Omental fat pad (tissue), 4 donors: ENCODE data around the gene ABLIM3. TPM values are rescaled to one million over a fixed set of nuclear protein-coding genes. Genes with fewer than 3 reads are reported as not detected.

ENCODE experiments used
- ATAC-seq: fragments of 150-250 bp; one replicate; pipeline ENCODE4 v1.9.1; 2016; ENCODE audit warnings: mild to moderate bottlenecking, moderate library complexity; ENCODE audit not compliant: low FRiP score
- DNase-seq: peaks from one replicate; pipeline ENCODE4 v3.0.0-alpha.2; 2019; ENCODE audit warnings: low spot score
- total RNA-seq, 4 donors: library from RNA; depleted of rRNA; stranded (reverse); fragments of >200 nt; gene quantifications; one replicate each; pipeline ENCODE4 v1.1.0, GENCODE V29; 2016
- TF ChIP-seq, protein P1 (sequence below), 3 donors: fragments of 450-650 bp; IDR thresholded peaks; one replicate each; pipeline ENCODE4 v1.5.1; 2016 to 2017; ENCODE audit warnings: antibody characterized with exemption in 3 of 3, mild to moderate bottlenecking in 3 of 3, moderate library complexity in 2 of 3

Gene ABLIM3
- total RNA-seq, 4 donors from 2014 or later, result 47.8 to 456 (median 104) TPM

DNA sequence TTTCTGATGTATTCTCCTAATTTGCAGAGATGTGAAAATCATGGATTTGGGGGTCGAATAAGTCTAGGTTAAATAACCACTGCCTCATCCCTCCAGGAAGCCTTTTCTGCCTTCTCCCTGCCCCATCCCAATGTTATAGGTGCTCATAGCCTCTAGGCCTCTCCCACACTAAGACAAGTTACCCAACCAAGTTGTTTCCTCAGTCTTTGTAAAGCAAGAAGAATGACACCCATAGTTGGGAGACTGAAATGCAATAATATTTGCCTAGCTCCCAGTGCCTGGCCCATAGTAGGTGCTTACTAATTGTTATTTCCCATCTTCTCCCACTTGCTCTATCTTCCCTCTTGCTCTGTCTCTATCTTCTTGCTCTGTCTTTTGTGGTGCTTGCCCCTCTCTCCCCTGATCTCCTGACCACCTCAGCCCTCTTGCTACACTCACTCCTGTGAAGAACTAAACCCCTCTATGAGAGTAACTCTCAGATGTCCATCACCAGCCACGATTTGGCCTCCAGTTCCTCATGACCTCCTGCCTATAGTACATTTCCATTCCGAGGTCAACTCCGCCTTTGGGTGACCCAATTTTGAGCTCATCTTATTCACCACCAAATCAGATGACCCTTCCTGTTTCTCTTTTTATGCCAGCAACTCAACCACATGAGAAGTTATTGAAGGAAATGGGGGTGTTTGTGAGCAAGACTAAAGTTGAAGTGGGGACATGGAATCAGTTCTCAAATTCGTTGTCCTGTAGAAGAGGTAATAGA, 137.3 kb downstream of the ABLIM3 start:
- TF ChIP-seq, protein P1, sequence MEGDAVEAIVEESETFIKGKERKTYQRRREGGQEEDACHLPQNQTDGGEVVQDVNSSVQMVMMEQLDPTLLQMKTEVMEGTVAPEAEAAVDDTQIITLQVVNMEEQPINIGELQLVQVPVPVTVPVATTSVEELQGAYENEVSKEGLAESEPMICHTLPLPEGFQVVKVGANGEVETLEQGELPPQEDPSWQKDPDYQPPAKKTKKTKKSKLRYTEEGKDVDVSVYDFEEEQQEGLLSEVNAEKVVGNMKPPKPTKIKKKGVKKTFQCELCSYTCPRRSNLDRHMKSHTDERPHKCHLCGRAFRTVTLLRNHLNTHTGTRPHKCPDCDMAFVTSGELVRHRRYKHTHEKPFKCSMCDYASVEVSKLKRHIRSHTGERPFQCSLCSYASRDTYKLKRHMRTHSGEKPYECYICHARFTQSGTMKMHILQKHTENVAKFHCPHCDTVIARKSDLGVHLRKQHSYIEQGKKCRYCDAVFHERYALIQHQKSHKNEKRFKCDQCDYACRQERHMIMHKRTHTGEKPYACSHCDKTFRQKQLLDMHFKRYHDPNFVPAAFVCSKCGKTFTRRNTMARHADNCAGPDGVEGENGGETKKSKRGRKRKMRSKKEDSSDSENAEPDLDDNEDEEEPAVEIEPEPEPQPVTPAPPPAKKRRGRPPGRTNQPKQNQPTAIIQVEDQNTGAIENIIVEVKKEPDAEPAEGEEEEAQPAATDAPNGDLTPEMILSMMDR (IDR thresholded peaks at IDR 0.05), result no peak
- DNase-seq, result no peak
- no peak for ATAC-seq

DNA sequence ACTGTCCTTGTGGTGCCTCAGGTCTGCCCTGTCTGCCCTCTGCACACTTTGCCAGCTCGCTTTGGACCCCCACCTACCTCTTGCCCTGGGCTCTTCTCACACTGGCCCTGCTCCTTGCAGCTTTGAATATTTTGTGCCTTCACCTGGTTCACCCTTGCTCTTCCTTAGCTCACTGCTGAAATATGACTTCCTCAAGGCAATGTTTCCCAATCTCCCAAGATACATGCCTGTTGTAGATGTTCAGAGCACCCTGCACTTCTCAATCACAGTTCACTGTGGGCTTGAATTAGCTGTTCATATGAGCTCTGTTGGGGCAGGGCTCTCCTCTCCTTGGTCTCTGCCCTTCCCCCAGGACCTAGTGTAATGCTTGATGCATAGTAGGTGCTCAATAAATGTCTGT, 138.4 kb downstream of the ABLIM3 start:
- TF ChIP-seq, protein P1 (IDR thresholded peaks at IDR 0.05), result no peak
- no peak for ATAC-seq
- no peak for DNase-seq

DNA sequence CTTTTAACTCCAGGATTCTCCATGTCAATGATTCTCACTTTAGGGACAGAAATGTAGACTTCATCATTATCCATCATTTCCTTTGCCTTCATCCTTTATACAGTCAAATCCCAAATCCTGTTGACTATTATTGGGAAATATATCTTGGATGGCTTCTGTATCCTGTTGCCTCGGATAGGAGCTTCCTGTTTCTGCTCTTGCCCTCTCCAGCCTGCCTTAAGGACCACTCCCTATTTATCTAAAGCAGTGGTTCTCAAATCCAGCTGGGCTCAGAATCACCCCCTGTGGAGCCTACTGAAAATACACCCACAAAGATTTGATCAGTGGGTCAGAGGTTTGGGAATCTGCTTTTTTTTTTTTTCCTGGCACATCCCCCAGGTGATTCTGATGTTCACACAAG, 138.8 kb downstream of the ABLIM3 start:
- DNase-seq (no peak), ATAC-seq (no peak)
- TF ChIP-seq, protein P1 (IDR thresholded peaks at IDR 0.05), result no peak

DNA sequence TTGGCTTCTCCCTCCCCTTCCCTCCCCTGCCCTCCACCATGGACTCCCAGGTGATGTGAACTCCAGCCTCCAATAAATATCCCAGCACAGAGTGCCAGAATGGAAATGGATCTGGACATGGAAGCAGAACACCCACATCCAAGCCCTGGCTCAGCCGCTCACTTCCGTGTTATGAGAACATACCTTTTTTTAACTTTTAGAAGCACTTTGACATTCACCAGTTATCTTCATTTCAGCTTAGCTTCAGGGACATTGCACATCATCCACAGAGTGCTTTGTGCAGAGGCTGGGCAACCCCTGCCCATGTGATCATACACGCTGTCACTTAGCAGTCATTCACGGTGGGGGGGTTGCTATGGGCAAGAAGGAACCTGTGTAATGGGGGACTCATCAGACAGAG, 139.5 kb downstream of the ABLIM3 start:
- TF ChIP-seq, protein P1 (IDR thresholded peaks at IDR 0.05), result no peak
- no peak for ATAC-seq
- no peak for DNase-seq

DNA sequence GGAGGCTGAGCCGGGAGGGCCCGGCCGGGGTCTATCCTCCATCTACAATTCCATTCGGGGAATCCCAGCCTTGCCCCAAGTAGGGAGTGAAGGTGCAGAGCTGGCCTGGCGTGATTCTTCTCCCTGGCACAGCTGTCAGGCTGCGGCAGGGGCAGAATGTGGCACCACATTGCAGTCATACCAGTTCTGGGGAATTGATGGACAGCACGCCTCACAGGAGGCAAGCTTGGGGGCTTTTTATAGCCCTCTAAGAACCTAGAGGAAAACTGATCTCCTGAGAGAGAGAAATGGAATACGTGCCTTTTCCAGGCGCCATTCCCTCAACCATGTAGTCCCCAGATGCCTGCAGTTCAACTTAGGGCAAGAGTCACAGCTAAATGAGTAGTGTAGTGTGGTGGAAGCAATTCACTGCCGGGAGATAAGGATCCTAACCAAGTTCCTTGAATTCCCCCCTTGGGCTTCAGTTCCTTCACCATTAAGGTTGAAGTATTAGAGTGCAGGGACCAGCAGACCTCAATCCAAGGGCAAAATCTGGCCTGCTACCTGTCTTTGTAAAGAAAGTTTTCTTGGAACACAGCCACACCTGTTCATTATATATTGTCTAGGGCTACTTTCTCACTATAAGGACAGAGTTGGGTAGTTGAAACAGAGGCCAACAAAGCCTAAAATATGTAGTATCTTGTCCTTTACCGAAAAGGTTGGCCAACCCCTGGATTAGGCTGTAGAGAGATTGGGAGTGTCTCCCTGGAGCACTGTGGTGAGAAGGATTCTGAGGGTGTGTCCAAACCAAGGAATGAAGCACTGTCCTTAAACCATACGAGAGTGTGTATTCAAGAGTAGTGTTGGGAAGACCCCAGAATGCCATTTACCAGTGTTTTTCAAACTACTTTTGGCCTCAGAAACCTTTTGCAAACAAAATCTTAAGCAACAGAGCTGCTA, 141.0 kb downstream of the ABLIM3 start:
- DNase-seq (no peak), ATAC-seq (no peak)
- TF ChIP-seq, protein P1 (IDR thresholded peaks at IDR 0.05), result no peak

DNA sequence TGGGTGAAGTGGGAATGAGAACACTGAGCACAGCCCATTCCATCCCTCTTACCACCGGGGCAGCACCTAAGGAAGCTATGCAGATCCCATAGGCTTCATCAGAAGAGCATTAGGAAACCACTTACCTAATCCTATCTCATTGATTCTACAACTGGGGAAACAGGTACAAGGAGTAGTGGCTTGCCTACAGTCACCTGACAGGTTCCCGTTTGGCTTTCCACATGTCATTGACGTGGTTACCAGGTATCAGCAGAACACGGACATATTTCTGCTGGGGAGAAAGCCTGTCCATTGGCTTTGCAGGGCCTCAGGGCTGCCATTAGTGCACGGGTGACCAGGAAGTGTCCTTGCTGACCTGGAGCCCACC, 141.7 kb downstream of the ABLIM3 start:
- DNase-seq (no peak), ATAC-seq (no peak)
- TF ChIP-seq, protein P1 (IDR thresholded peaks at IDR 0.05), result no peak
